BJ (cell line): ENCODE measurements around the gene MTR. TPM values are rescaled to one million over a fixed set of nuclear protein-coding genes. Genes with fewer than 3 reads are reported as not detected.

Experiments used
- CTCF ChIA-PET: fragments of 350-600 bp; formaldehyde crosslinking; extraction: SDS; loops from one replicate; lab custom pipeline; 2021; ENCODE audit warnings: antibody characterized with exemption, inconsistent platforms; lab: Yijun Ruan, JAX
- POLR2A ChIA-PET: fragments of 300-600 bp; sonication (Branson Sonifier 250); formaldehyde crosslinking; extraction: SDS; loops from one replicate; lab custom pipeline; 2021; ENCODE audit warnings: antibody characterized with exemption; lab: Charles Lee
- DNase-seq: peaks from one replicate; pipeline ENCODE4 v3.0.0-alpha.2; 2011; ENCODE audit warnings: low read depth
- H3K27me3 ChIP-seq: 2 replicates; pipeline ENCODE4 v1.6.0; 2011; ENCODE audit warnings: low read length; ENCODE audit not compliant: control insufficient read depth, insufficient read depth
- H3K36me3 ChIP-seq: 2 replicates; pipeline ENCODE4 v1.5.1; 2011; ENCODE audit warnings: low read length; ENCODE audit not compliant: control insufficient read depth, insufficient read depth
- H3K4me3 ChIP-seq: 2 replicates; pipeline ENCODE4 v1.5.1; 2011; ENCODE audit warnings: low read depth, mild to moderate bottlenecking, control low read depth, low read length
- polyA plus RNA-seq: library from polyadenylated mRNA; depleted of rRNA; stranded (reverse); fragments of >200 nt; gene quantifications from 2 replicates; pipeline ENCODE4 v1.2.3, GENCODE V29; 2011
- TF ChIP-seq, protein P1 (sequence below): IDR thresholded peaks from 2 replicates; pipeline ENCODE4 v1.5.1; 2011; ENCODE audit warnings: low read depth, mild to moderate bottlenecking, control low read depth, inconsistent platforms, low read length, moderate library complexity; ENCODE audit not compliant: insufficient read depth

Gene MTR
- polyA plus RNA-seq, 1 experiment, result 5.3 TPM

DNA sequence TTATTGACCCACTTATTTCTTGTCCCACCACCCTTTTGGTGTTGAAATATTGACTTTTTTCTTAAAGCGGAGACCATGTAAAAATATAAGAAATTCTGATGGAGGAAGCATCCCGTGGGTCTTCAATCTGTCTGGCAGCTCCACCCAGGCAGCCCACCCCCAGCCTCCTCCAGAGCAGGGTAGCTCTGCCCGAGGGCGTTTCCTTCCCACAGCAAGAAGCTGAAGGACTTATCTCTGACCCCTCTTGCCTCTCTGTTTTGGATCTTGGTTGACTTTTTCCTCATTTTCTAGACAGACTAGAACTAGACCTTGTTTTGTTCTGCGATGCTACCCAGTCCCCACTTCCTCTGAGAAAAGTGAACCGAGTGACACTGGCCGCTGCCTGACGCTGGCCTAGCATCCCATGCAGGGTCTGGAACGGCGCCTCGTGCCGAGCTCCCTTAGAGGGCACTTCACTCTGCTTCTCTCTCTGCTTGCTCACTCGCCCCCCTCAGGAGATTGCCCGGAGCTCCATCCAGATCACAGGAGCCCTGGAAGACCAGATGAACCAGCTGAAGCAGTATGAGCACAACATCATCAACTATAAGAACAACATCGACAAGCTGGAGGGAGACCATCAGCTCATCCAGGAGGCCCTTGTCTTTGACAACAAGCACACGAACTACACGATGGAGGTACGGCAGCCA, 40.4 kb upstream of the MTR start:
- ChIA-PET CTCF (interaction anchor here (1.6 to 2.3 kb wide), 2 partner anchors 115 to 632 kb away, joined by 4 to 7 read pairs; no protein-coding TSS in a partner anchor), POLR2A (no interaction called here)
- Histone ChIP-seq H3K27me3 (no peaks in the 10 kb centered on the region), H3K36me3 (no peaks in the 10 kb centered on the region), H3K4me3 (no peak overlapping the region)
- TF ChIP-seq, protein P1, sequence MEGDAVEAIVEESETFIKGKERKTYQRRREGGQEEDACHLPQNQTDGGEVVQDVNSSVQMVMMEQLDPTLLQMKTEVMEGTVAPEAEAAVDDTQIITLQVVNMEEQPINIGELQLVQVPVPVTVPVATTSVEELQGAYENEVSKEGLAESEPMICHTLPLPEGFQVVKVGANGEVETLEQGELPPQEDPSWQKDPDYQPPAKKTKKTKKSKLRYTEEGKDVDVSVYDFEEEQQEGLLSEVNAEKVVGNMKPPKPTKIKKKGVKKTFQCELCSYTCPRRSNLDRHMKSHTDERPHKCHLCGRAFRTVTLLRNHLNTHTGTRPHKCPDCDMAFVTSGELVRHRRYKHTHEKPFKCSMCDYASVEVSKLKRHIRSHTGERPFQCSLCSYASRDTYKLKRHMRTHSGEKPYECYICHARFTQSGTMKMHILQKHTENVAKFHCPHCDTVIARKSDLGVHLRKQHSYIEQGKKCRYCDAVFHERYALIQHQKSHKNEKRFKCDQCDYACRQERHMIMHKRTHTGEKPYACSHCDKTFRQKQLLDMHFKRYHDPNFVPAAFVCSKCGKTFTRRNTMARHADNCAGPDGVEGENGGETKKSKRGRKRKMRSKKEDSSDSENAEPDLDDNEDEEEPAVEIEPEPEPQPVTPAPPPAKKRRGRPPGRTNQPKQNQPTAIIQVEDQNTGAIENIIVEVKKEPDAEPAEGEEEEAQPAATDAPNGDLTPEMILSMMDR, result no peak
- no peak for DNase-seq

DNA sequence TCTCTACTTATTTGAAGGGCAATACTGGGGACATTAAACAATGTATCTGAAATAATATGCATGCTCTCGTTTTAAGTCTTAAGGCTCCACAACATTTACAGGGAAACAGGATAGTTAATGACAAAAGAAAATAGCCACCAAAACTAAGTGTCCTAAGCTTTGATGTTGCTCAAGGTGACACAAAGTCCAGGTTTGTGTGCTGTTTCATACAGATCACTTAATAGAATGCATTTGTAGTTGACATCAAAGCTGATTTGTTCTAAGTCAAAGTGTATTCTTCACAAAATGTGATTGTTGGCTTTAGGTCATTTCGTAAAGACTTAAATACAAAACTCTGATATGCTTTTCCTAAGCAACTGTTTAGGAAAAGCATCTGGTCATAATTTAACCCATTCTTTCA, 37.5 kb upstream of the MTR start:
- Histone ChIP-seq H3K36me3 (no peaks in the 10 kb centered on the region), H3K4me3 (no peak overlapping the region), H3K27me3 (no peaks in the 10 kb centered on the region; the same call in 1 of the 2 replicates)
- POLR2A ChIA-PET, result no interaction called here
- DNase-seq, result no peak
- TF ChIP-seq, protein P1, result no peak
- CTCF ChIA-PET, result interaction anchor here (0.6 to 3.5 kb wide), 5 partner anchors 10 to 805 kb away, joined by 3 to 20 read pairs (median 3); no protein-coding TSS in a partner anchor

DNA sequence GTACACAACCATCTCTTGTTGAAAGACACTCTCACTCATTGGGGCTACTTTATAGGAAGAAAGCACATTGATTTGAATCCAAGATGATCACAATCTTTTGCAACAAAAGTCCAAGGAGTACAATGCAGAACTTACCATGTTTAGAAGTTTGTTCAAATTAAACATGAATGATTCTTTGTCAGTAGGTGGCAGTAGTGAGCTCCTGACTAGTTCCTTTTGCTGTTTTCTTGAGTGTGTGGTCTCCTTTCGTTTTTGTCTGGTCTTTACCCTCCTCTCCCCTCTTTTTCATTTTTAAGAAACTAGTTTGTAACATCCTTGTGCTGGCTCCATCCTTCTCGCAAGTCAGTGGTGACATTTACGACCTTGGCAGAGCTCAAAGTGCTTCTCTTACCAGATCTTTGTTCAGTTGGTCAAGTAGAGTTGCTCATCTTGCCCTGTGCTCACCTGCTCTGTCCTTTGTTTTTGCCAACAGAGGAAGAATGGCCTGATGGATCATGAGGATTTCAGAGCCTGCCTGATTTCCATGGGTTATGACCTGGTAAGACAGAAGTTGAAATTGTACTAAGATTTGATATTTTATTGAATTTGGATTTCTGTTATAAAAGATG, 35.7 kb upstream of the MTR start:
- H3K4me3 ChIP-seq, result no peak overlapping the region
- ChIA-PET CTCF (interaction anchor here (0.6 to 3.5 kb wide), 32 partner anchors 9 to 803 kb away, joined by 3 to 37 read pairs (median 5); partner anchors contain the start of genes HEATR1 and MTR), POLR2A (no interaction called here)
- no peak for DNase-seq
- H3K27me3 ChIP-seq, result no peaks in the 10 kb centered on the region; the same call in 1 of the 2 replicates
- TF ChIP-seq, protein P1, result peak; percentile 68
- H3K36me3 ChIP-seq, result no peaks in the 10 kb centered on the region

DNA sequence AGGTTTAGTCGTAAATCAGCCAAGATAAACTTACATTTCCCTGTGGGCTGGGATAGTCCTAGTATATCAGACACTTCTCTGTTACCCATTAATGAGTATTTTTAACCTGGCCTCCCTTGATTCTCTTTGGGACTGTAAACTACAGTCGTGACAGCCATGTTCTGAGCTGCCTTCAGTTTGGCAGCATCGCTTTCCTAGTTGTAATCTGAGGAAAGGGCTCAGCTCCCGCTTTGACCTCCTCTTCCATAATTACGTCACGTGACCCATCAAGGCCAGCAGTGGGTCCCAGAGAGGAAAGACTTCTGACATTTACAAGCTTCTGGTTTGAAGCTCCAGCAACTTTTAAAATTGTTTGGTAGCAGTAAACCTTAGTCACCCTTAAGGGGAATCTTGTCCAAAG, 34.6 kb upstream of the MTR start:
- DNase-seq, result no peak
- ChIA-PET CTCF (interaction anchor here (0.6 to 3.5 kb wide), 10 partner anchors 7 to 802 kb away, joined by 3 to 37 read pairs (median 14); no protein-coding TSS in a partner anchor), POLR2A (no interaction called here)
- Histone ChIP-seq H3K27me3 (no peaks in the 10 kb centered on the region; the same call in 1 of the 2 replicates), H3K4me3 (no peak overlapping the region), H3K36me3 (no peaks in the 10 kb centered on the region)
- TF ChIP-seq, protein P1, result no peak

DNA sequence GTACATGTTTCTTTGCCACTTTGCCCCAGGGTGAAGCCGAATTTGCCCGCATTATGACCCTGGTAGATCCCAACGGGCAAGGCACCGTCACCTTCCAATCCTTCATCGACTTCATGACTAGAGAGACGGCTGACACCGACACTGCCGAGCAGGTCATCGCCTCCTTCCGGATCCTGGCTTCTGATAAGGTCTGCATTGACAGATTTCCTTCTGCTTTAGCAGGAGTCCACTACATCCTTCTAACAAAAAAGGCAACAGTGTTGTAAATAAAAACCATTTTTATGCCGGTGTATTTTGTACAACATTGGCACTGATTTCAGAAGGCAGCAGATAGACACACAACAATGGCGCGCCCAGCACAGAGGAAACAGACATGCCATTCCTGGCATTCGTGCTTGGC, 34.1 kb upstream of the MTR start:
- Histone ChIP-seq H3K36me3 (no peaks in the 10 kb centered on the region), H3K4me3 (no peak overlapping the region), H3K27me3 (no peaks in the 10 kb centered on the region; the same call in 1 of the 2 replicates)
- ChIA-PET CTCF (interaction anchor here (1.5 to 3.5 kb wide), 5 partner anchors 12 to 111 kb away, joined by 4 to 37 read pairs (median 17); no protein-coding TSS in a partner anchor), POLR2A (no interaction called here)
- DNase-seq, result no peak
- TF ChIP-seq, protein P1, result no peak
